Measurements from ENCODE around the gene NXN. TPM values are rescaled to one million over a fixed set of nuclear protein-coding genes. Genes with fewer than 3 reads are reported as not detected.
"Not testable (repeated sequence)": the region's sequence is repeated elsewhere in the genome, so short reads cannot be mapped to it uniquely, and the experiment has no call there.

NXN gene
- total RNA-seq, 4 donors from 2014 or later = 10.6 to 222 (median 13.8) TPM

- Histone ChIP-seq H3K9me3 (no peaks in the 10 kb centered on the region), H3K27ac (peak overlapping the region in 1 of 4 donors; percentile 5), H3K36me3 (peaks cover 0 to 16% (median 5%) of the 10 kb centered on the region in 4 donors), H3K27me3 (no peaks in the 10 kb centered on the region), H3K4me3 (no peak overlapping the region), H3K4me1 (peaks cover 0 to 13% (median 9%) of the 10 kb centered on the region in 4 donors)
- no peak for TF ChIP-seq EP300 (IDR thresholded peaks at IDR 0.05; ENCODE audit: low read depth)
- TF ChIP-seq CTCF (IDR thresholded peaks at IDR 0.05) = no peak
- no peak for TF ChIP-seq POLR2A (IDR thresholded peaks at IDR 0.05)
- no peak for TF ChIP-seq POLR2AphosphoS5 (IDR thresholded peaks at IDR 0.05)
- in situ Hi-C loops (cut with MboI; ENCODE audit: low pct_ligation_motif_present in 1 of 4, low pct_unique_long_range_greater_than_20kb in 1 of 4, low sequenced_read_pairs in 3 of 4) = loop anchor here in 2 of 4 donors (10.0 kb wide), 1 partner anchor 193 kb away; no protein-coding TSS in a partner anchor
- intact Hi-C loops (cut with DNase I; ENCODE audit: low total_unique reads) = no loop called here
- no peak for DNase-seq
- 88% methylated on average over 19 of the region's 19 CpGs; no CpG with 5 or more reads in 1 of the 2 donors for WGBS, 2 donors (ENCODE audit: low coverage in 1 of 2)
Measured at GRCh38 chr17:791829-792228, 187.7 kb downstream of the NXN start.

DNA sequence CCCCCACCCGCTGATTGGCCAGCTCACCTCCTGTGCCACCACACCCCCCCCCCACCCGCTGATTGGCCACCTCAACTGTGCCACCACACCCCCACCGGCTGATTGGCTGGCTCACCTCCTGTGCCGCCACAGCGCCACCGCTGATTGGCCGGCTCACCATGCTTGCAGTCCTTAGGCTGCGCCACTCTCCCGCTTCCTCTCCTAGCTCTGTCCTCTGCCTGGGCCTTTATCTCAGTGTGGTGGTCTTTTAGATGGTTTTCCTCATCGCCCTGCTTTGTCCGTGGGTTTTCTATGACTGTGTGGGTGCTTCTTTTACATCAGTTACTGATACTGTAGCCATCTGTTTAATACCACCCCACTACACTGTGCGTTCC, 188.7 kb downstream of the NXN start:
- in situ Hi-C loops (cut with MboI; ENCODE audit: low pct_ligation_motif_present in 1 of 4, low pct_unique_long_range_greater_than_20kb in 1 of 4, low sequenced_read_pairs in 3 of 4) = loop anchor here in 2 of 4 donors (10.0 kb wide), 1 partner anchor 194 kb away; no protein-coding TSS in a partner anchor
- H3K36me3 ChIP-seq = peaks cover 0 to 16% (median 5%) of the 10 kb centered on the region in 4 donors
- H3K27ac ChIP-seq; DNase-seq; intact Hi-C loops (cut with DNase I; ENCODE audit: low total_unique reads); H3K9me3 ChIP-seq; H3K27me3 ChIP-seq; H3K4me3 ChIP-seq: not testable (repeated sequence)
- peaks cover 0 to 13% (median 9%) of the 10 kb centered on the region in 4 donors for H3K4me1 ChIP-seq
- WGBS, 2 donors (ENCODE audit: low coverage in 1 of 2) = 79 to 100% methylated on average over 1 to 8 of the region's 12 CpGs

DNA sequence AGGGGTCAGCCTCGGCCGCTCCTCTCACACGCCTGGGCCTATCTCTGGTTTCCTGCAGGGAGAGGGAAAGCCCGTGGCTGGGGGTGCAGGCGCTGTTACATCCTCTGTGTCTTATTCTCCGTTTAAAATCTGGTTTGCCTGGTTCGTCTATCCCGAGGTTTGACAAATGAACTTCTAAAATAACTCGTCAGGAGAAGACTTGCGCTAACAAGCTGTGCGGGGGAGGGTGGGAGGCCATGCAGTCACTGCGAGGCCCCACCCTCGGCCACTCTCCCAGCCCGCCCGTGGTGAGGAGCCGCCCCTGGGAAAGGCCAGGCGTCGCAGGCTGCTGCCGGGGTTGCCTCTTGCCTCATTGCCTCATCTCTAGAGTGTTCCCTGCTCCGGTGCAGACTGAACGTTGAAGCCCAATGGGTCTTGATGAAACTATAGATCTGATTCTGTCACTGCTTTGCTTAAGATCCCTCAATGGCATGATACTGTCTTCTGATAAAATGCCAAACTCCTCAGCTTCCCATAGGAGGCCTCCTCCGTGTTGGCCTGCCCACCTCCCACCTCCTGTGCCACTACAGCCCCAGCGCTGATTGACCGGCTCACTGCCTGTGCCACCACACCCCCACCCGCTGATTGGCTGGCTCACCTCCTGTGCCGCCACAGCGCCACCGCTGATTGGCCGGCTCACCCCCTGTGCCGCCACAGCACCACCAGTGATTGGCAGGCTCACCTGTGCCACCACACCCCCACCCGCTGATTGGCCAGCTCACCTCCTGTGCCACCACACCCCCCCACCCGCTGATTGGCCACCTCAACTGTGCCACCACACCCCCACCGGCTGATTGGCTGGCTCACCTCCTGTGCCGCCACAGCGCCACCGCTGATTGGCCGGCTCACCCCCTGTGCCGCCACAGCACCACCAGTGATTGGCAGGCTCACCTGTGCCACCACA, 189.4 kb downstream of the NXN start:
- H3K9me3 ChIP-seq; DNase-seq; H3K4me3 ChIP-seq; intact Hi-C loops (cut with DNase I; ENCODE audit: low total_unique reads); H3K27ac ChIP-seq; H3K27me3 ChIP-seq; H3K4me1 ChIP-seq: not testable (repeated sequence)
- H3K36me3 ChIP-seq = peaks cover 0 to 16% (median 5%) of the 10 kb centered on the region in 4 donors
- 87 to 90% methylated on average over 4 to 27 of the region's 38 CpGs for WGBS, 2 donors (ENCODE audit: low coverage in 1 of 2)
- in situ Hi-C loops (cut with MboI; ENCODE audit: low pct_ligation_motif_present in 1 of 4, low pct_unique_long_range_greater_than_20kb in 1 of 4, low sequenced_read_pairs in 3 of 4) = loop anchor here (10.0 kb wide), 1 partner anchor 195 kb away; no protein-coding TSS in a partner anchor

GRCh38 chr17:789160-789840, 190.3 kb downstream of the NXN start:
- peaks cover 0 to 16% (median 5%) of the 10 kb centered on the region in 4 donors for H3K36me3 ChIP-seq
- 92 to 96% methylated on average over 10 to 14 of the region's 14 CpGs for WGBS, 2 donors (ENCODE audit: low coverage in 1 of 2)
- H3K27me3 ChIP-seq = no peaks in the 10 kb centered on the region
- no peak overlapping the region for H3K4me3 ChIP-seq
- intact Hi-C loops (cut with DNase I; ENCODE audit: low total_unique reads) (no loop called here), in situ Hi-C loops (cut with MboI; ENCODE audit: low pct_ligation_motif_present in 1 of 4, low pct_unique_long_range_greater_than_20kb in 1 of 4, low sequenced_read_pairs in 3 of 4) (loop anchor here in 2 of 4 donors (10.0 kb wide), 1 partner anchor 196 kb away; no protein-coding TSS in a partner anchor)
- H3K27ac ChIP-seq = no peak overlapping the region
- H3K9me3 ChIP-seq = no peaks in the 10 kb centered on the region
- H3K4me1 ChIP-seq = peaks cover 0 to 2% (median 0%) of the 10 kb centered on the region in 4 donors
- TF ChIP-seq POLR2AphosphoS5 (IDR thresholded peaks at IDR 0.05) = no peak
- no peak for TF ChIP-seq POLR2A (IDR thresholded peaks at IDR 0.05)
- TF ChIP-seq CTCF (IDR thresholded peaks at IDR 0.05) = no peak
- no peak for TF ChIP-seq EP300 (IDR thresholded peaks at IDR 0.05; ENCODE audit: low read depth)
- DNase-seq = no peak

- TF ChIP-seq EP300 (IDR thresholded peaks at IDR 0.05; ENCODE audit: low read depth) (no peak), POLR2AphosphoS5 (IDR thresholded peaks at IDR 0.05) (no peak), POLR2A (IDR thresholded peaks at IDR 0.05) (no peak), CTCF (IDR thresholded peaks at IDR 0.05) (no peak)
- H3K36me3 ChIP-seq = peaks cover 0 to 16% (median 5%) of the 10 kb centered on the region in 4 donors
- peaks cover 0 to 8% (median 0%) of the 10 kb centered on the region in 4 donors for H3K4me1 ChIP-seq
- no peak overlapping the region for H3K4me3 ChIP-seq
- WGBS, 2 donors (ENCODE audit: low coverage in 1 of 2) = 86% methylated on average over 4 of the region's 4 CpGs; no CpG with 5 or more reads in 1 of the 2 donors
- H3K27ac ChIP-seq = no peak overlapping the region
- intact Hi-C loops (cut with DNase I; ENCODE audit: low total_unique reads) (no loop called here), in situ Hi-C loops (cut with MboI; ENCODE audit: low pct_ligation_motif_present in 1 of 4, low pct_unique_long_range_greater_than_20kb in 1 of 4, low sequenced_read_pairs in 3 of 4) (loop anchor here in 2 of 4 donors (10.0 kb wide), 1 partner anchor 196 kb away; no protein-coding TSS in a partner anchor)
- no peaks in the 10 kb centered on the region for H3K9me3 ChIP-seq
- H3K27me3 ChIP-seq = no peaks in the 10 kb centered on the region
- DNase-seq = no peak
Measured at GRCh38 chr17:788551-788950, 191.0 kb downstream of the NXN start.

Data from transverse colon (tissue), 4 donors.